GM12878 (cell line): ENCODE results near the gene PDLIM5. TPM values are rescaled to one million over a fixed set of nuclear protein-coding genes. Genes with fewer than 3 reads are reported as not detected.

Experiments
- ATAC-seq: fragments of 200-7000 bp; cut with Tn5 transposase; 3 replicates; pipeline ENCODE4 v1.9.1; 2020; ENCODE audit warnings: mild to moderate bottlenecking, moderate library complexity
- BruUV-seq: library from RNA; stranded (reverse); fragments of 400-500 nt; replicated peaks from 2 replicates; lab custom pipeline; 2021; lab: Mats Ljungman, UMichigan
- CTCF ChIA-PET: fragments of 300-600 bp; sonication (Branson Sonifier 250); formaldehyde crosslinking; extraction: SDS; loops from one replicate; lab custom pipeline; 2021; ENCODE audit warnings: inconsistent platforms; lab: Yijun Ruan, JAX
- POLR2A ChIA-PET: fragments of 350-600 bp; formaldehyde crosslinking; extraction: SDS; loops from one replicate; lab custom pipeline; 2021; ENCODE audit warnings: inconsistent platforms; lab: Charles Lee
- RAD21 ChIA-PET: fragments of 300-600 bp; sonication (Branson Sonifier 250); formaldehyde crosslinking; loops from one replicate; lab custom pipeline; 2023; ENCODE audit warnings: antibody characterized with exemption; ENCODE audit not compliant: unreplicated experiment; lab: Charles Lee
- SMC1A ChIA-PET: fragments of 300-600 bp; sonication (Branson Sonifier 250); formaldehyde crosslinking; loops from one replicate; lab custom pipeline; 2023; ENCODE audit not compliant: unreplicated experiment, uncharacterized antibody; lab: Charles Lee
- DNase-seq: peaks from one replicate; pipeline ENCODE4 v3.0.0-alpha.2; 2011; ENCODE audit warnings: low read depth, low spot score
- FAIRE-seq: peaks from 3 replicates; lab custom pipeline; 2011; peaks lifted over from hg19 to GRCh38; lab: Jason Lieb, UNC
- H2AFZ ChIP-seq: 2 replicates; pipeline ENCODE4 v1.6.0; 2011; ENCODE audit warnings: low read depth, low read length, control low read depth; ENCODE audit not compliant: control insufficient read depth
- H3K27ac ChIP-seq: 2 replicates; pipeline ENCODE4 v1.5.1; 2011; ENCODE audit warnings: control low read depth; ENCODE audit not compliant: control insufficient read depth, insufficient read depth
- H3K27me3 ChIP-seq, 2 experiments: replicated peaks in 1 of 2; 2 replicates each; pipeline versions ENCODE4 v1.6.0 to v1.6.1; 2011; ENCODE audit warnings: low read length in 1 of 2; ENCODE audit not compliant: control insufficient read depth in 2 of 2, insufficient read depth in 2 of 2
- H3K36me3 ChIP-seq, 2 experiments: 2 replicates each; pipeline ENCODE4 v1.5.1; 2011; ENCODE audit warnings: low read length in 1 of 2; ENCODE audit not compliant: control insufficient read depth in 2 of 2, insufficient read depth in 2 of 2
- H3K4me1 ChIP-seq: 2 replicates; pipeline ENCODE4 v1.6.1; 2011; ENCODE audit warnings: mild to moderate bottlenecking, low read length, moderate library complexity, mixed read lengths; ENCODE audit not compliant: control insufficient read depth, insufficient read depth
- H3K4me2 ChIP-seq: 2 replicates; pipeline ENCODE4 v1.6.0; 2011; ENCODE audit warnings: control low read depth; ENCODE audit not compliant: control insufficient read depth, insufficient read depth
- H3K4me3 ChIP-seq: fragments of 200-600 bp; sonication (generic); 2 replicates; pipeline ENCODE4 v1.5.1; 2016
- H3K79me2 ChIP-seq: 2 replicates; pipeline ENCODE4 v1.6.0; 2011; ENCODE audit warnings: low read length; ENCODE audit not compliant: control insufficient read depth, insufficient read depth
- H3K9ac ChIP-seq: 2 replicates; pipeline ENCODE4 v1.8.0; 2011; ENCODE audit warnings: low read length, control low read depth, mixed read lengths; ENCODE audit not compliant: control insufficient read depth, insufficient read depth
- H3K9me3 ChIP-seq: replicated peaks from 3 replicates; pipeline ENCODE4 v1.5.1; 2011; ENCODE audit warnings: mild to moderate bottlenecking, low read length; ENCODE audit not compliant: control insufficient read depth, insufficient read depth
- H4K20me1 ChIP-seq: 2 replicates; pipeline ENCODE4 v1.6.0; 2011; ENCODE audit not compliant: control insufficient read depth, insufficient read depth
- BMI1 ChIP-seq: fragments of 450-650 bp; IDR thresholded peaks from 2 replicates; pipeline ENCODE4 v1.6.1; 2016; ENCODE audit warnings: mild to moderate bottlenecking, moderate library complexity, borderline replicate concordance
- ETV6 ChIP-seq, 2 experiments: fragments of 450-650 bp in 1 of 2; IDR thresholded peaks in 1 of 2; conservative IDR thresholded peaks in 1 of 2; 2 replicates each; pipeline ENCODE4 v1.6.1; 2014; ENCODE audit warnings: antibody characterized with exemption in 1 of 2, borderline replicate concordance in 1 of 2, low read depth in 1 of 2, mild to moderate bottlenecking in 1 of 2, moderate library complexity in 1 of 2
- HCFC1 ChIP-seq: fragments of 150-350 bp; IDR thresholded peaks from 2 replicates; pipeline ENCODE4 v1.6.1; 2014; ENCODE audit warnings: low read length
- PAX8 ChIP-seq: fragments of 450-650 bp; IDR thresholded peaks from 2 replicates; pipeline ENCODE4 v1.6.1; 2017; ENCODE audit warnings: mild to moderate bottlenecking, moderate library complexity
- RAD21 ChIP-seq: IDR thresholded peaks from 2 replicates; pipeline ENCODE4 v1.6.1; 2011; ENCODE audit warnings: mild to moderate bottlenecking, low read depth, low read length, moderate library complexity; ENCODE audit not compliant: insufficient read depth
- SREBF2 ChIP-seq: IDR thresholded peaks from 2 replicates; pipeline ENCODE4 v1.6.1; 2012; ENCODE audit warnings: mild to moderate bottlenecking, low read length
- SUPT20H ChIP-seq: IDR thresholded peaks from 2 replicates; pipeline ENCODE4 v1.6.1; 2011; ENCODE audit warnings: low read depth, mild to moderate bottlenecking, low read length, moderate library complexity, borderline replicate concordance; ENCODE audit not compliant: control insufficient read depth
- WRNIP1 ChIP-seq: IDR thresholded peaks from 2 replicates; pipeline ENCODE4 v1.6.1; 2011; ENCODE audit warnings: low read depth, low read length, improper control_type of control experiment, borderline replicate concordance
- ZNF24 ChIP-seq: fragments of 450-650 bp; IDR thresholded peaks from 2 replicates; pipeline ENCODE4 v1.6.1; 2017; ENCODE audit warnings: antibody characterized with exemption, mild to moderate bottlenecking
- WGBS: methylation state at CpG from one replicate; pipeline ENCODE4 v1.1.6; 2016; ENCODE audit warnings: low lambda C conversion rate; ENCODE audit not compliant: insufficient replicate concordance, insufficient coverage; ENCODE audit errors: missing lambda C conversion rate; 5-methylcytosine and 5-hydroxymethylcytosine counted together
- in situ Hi-C: fragments of 300-500 bp; cut with MboI; formaldehyde crosslinking; loops from 9 replicates; pipeline ENCODE4 v1.14.3; 2018; ENCODE audit warnings: mixed read lengths
- intact Hi-C: fragments of 100-400 bp; cut with micrococcal nuclease; formaldehyde crosslinking; loops from one replicate; pipeline ENCODE4 v1.14.2; 2022; ENCODE audit not compliant: unreplicated experiment
- polyA plus RNA-seq, 11 experiments: library from polyadenylated mRNA; depleted of rRNA in 4 of 11; unstranded in 6 of 11; stranded (reverse) in 5 of 11; fragments of >200 nt; fragmentation: Nextera tagmentation in 4 of 11; fragmentation: Illumina TruSeq in 1 of 11; extraction: Ambion mirVana in 4 of 11; extraction: Trizol in 1 of 11; gene quantifications; 1 replicate in 1 of 11; 2 replicates in 10 of 11; pipeline versions ENCODE4 v1.2.1 to v1.2.3, GENCODE V29; 2011 to 2016; ENCODE audit warnings: inconsistent platforms in 2 of 11, missing spikeins in 2 of 11, low read depth in 1 of 11
- total RNA-seq, 4 experiments: library from RNA; depleted of rRNA in 3 of 4; stranded (reverse); fragments of >200 nt in 3 of 4; fragmentation: Illumina TruSeq in 1 of 4; extraction: Trizol in 1 of 4; gene quantifications; 2 replicates each; pipeline versions ENCODE4 v1.2.1 to v1.2.3, GENCODE V29; 2013 to 2021
- TF ChIP-seq, protein P1 (sequence below): fragments of 450-650 bp; formaldehyde crosslinking; IDR thresholded peaks from 2 replicates; pipeline ENCODE4 v1.4.0; 2020; ENCODE audit warnings: mild to moderate bottlenecking, moderate library complexity
- TF ChIP-seq, protein P2 (sequence below): fragments of 450-650 bp; IDR thresholded peaks from 2 replicates; pipeline ENCODE4 v1.6.1; 2017; ENCODE audit warnings: mild to moderate bottlenecking

Gene PDLIM5
- total and polyA plus RNA-seq, 10 of the 15 experiments (the other 5 are each of a cell fraction or from before 2014, with no cell fraction given), result 10.0 to 52.9 (median 20.7) TPM

DNA sequence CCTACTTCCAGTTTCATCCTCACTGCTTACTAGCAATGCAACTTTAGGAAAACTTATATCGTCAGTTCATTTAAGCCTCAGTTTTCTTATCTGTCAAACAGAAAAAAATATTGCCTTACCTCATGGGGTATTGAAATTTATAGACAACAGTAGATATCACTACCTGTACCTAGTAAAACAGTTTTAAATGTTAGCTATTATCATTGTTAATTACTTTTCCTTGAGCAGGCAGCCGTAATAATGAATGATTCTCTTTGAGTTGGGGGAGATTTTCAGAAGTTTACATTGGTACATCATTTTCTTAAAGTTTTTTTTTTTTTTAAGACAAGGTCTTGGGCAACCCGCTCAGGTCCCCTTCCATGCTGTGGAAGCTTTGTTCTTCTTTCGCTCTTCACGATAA, 234.3 kb downstream of the PDLIM5 start:
- Histone ChIP-seq H3K9me3 (no peaks in the 10 kb centered on the region), H3K27ac (no peak overlapping the region), H3K4me1 (no peaks in the 10 kb centered on the region), H3K27me3 (no peaks in the 10 kb centered on the region), H2AFZ (no peak overlapping the region), H3K79me2 (no peaks in the 10 kb centered on the region)
- ATAC-seq (no peak), DNase-seq (no peak)
- CTCF ChIA-PET, result no interaction called here
- 72% methylated on average over 2 of the region's 5 CpGs for WGBS
- POLR2A ChIA-PET, result no interaction called here
- intact Hi-C loops, result no loop called here
- SMC1A ChIA-PET, result interaction anchor here (0.6 kb wide), 2 partner anchors 66 to 257 kb away, joined by 3 read pairs; no protein-coding TSS in a partner anchor
- TF ChIP-seq ETV6 (conservative IDR thresholded peaks at IDR 0.05 in 1 of 2, IDR thresholded peaks at IDR 0.05 in 1 of 2; ENCODE audit: borderline replicate concordance in 1 of 2, low read depth in 1 of 2), result no peak
- no peak for TF ChIP-seq SREBF2
- TF ChIP-seq, protein P1, sequence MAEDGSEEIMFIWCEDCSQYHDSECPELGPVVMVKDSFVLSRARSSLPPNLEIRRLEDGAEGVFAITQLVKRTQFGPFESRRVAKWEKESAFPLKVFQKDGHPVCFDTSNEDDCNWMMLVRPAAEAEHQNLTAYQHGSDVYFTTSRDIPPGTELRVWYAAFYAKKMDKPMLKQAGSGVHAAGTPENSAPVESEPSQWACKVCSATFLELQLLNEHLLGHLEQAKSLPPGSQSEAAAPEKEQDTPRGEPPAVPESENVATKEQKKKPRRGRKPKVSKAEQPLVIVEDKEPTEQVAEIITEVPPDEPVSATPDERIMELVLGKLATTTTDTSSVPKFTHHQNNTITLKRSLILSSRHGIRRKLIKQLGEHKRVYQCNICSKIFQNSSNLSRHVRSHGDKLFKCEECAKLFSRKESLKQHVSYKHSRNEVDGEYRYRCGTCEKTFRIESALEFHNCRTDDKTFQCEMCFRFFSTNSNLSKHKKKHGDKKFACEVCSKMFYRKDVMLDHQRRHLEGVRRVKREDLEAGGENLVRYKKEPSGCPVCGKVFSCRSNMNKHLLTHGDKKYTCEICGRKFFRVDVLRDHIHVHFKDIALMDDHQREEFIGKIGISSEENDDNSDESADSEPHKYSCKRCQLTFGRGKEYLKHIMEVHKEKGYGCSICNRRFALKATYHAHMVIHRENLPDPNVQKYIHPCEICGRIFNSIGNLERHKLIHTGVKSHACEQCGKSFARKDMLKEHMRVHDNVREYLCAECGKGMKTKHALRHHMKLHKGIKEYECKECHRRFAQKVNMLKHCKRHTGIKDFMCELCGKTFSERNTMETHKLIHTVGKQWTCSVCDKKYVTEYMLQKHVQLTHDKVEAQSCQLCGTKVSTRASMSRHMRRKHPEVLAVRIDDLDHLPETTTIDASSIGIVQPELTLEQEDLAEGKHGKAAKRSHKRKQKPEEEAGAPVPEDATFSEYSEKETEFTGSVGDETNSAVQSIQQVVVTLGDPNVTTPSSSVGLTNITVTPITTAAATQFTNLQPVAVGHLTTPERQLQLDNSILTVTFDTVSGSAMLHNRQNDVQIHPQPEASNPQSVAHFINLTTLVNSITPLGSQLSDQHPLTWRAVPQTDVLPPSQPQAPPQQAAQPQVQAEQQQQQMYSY, result no peak
- no peak for TF ChIP-seq HCFC1
- TF ChIP-seq BMI1, result no peak
- TF ChIP-seq RAD21, result no peak
- no peak for TF ChIP-seq SUPT20H
- TF ChIP-seq ZNF24, result no peak
- no peak for TF ChIP-seq WRNIP1
- TF ChIP-seq PAX8, result no peak
- TF ChIP-seq, protein P2, sequence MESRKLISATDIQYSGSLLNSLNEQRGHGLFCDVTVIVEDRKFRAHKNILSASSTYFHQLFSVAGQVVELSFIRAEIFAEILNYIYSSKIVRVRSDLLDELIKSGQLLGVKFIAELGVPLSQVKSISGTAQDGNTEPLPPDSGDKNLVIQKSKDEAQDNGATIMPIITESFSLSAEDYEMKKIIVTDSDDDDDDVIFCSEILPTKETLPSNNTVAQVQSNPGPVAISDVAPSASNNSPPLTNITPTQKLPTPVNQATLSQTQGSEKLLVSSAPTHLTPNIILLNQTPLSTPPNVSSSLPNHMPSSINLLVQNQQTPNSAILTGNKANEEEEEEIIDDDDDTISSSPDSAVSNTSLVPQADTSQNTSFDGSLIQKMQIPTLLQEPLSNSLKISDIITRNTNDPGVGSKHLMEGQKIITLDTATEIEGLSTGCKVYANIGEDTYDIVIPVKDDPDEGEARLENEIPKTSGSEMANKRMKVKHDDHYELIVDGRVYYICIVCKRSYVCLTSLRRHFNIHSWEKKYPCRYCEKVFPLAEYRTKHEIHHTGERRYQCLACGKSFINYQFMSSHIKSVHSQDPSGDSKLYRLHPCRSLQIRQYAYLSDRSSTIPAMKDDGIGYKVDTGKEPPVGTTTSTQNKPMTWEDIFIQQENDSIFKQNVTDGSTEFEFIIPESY, result no peak
- TF ChIP-seq, all 136 proteins: peak for 0
- FAIRE-seq, result no peak
- RAD21 ChIA-PET, result no interaction called here
- Histone ChIP-seq H3K4me3 (no peak overlapping the region), H3K9ac (no peak overlapping the region), H3K36me3 (no peaks in the 10 kb centered on the region), H3K4me2 (no peak overlapping the region), H4K20me1 (no peaks in the 10 kb centered on the region)
- no TSS peak for BruUV-seq
- in situ Hi-C loops, result no loop called here
